Activated CD8-positive, alpha-beta memory T cell treated with anti-CD3 and anti-CD28 coated beads for 1 hour (primary cell): ENCODE measurements around the gene PTOV1.

Experiments
- DNase-seq, 2 donors: peaks; one replicate each; pipeline ENCODE4 v3.0.0-alpha.2; 2020; ENCODE audit warnings: low read depth in 1 of 2; ENCODE audit errors: extremely low read depth in 1 of 2

Gene PTOV1

DNA sequence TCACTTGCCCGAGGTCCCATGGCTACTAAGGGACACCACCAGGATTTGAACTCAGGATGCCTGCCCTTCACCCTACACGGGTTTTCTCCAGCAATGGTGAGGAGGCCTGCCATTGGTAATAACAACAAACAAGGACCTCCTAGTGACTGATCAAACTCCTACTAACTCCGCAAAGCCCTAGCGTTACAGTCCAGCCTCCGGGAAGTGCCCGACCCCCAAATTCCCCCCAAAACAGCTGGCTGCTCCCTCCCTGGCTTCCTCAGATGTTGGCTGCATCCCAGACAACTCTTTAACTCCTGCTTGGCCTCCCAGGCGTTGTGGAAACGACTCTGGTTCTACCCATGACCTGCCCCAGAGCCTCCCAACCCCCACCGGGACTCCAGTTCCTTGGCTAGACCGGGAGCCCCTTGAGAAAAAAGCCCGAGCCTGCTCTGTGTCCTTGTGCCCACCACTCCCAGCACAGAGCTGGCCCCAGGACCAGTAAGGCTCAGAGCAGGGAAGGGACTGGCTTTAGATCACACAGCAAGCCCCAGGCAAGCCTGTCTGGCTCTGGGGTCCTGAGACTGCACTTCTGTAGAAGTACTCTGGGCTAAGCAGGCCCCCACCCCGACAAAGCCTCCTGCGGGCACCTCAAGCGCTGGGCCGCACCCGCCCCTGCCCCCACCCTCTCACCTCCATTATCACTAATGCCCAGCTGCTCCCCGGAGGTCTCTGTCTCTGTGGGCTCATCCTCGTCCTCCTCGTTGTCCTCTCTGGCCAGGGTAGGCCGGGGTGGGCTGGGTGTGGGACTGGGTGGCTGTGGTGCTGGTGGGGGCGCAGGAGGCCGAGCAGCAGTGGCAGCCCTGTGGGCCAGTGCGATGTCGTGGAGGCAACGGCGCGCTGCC is 21.5 kb downstream of the PTOV1 start:
- DNase-seq = no peak

DNA sequence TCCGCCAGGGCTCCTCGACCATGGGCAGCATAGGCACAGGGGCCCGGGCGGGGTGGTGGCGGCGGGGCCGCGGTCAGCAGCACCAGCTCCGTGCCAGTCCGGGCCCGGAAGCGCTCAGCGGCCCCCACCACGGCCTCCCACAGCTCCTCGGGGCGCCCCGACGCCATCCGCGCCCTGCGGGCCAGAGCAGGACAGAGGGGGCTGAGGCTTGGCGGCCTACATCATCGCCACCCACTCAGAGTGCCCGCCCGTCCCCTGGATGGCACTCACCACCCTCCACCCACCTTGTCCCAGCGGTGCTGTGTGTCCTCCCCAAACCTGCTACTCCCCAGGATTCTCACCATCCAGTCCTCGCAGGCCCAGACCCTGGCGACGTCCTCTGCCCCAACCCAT is 22.2 kb downstream of the PTOV1 start:
- DNase-seq = no peak

DNA sequence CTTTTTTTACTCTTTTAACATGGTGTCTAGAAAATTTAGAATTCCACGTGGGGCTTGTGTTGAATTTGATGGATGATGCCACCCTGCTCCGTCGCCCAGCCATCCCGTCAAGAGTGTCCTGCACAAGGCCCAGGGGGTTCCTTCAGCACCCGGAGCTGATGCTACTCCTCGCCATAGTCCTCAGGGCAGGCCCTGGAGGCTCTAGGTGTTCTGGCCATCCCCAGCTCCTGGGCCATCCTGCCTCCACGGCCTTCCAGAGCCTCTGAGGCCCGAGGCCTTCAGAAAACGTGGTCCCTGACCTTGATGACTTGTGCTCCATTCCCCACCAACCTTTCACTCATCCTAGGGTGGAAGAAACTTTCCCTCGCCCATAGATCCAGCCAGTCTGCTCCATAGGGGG is 22.9 kb downstream of the PTOV1 start:
- no peak for DNase-seq

DNA sequence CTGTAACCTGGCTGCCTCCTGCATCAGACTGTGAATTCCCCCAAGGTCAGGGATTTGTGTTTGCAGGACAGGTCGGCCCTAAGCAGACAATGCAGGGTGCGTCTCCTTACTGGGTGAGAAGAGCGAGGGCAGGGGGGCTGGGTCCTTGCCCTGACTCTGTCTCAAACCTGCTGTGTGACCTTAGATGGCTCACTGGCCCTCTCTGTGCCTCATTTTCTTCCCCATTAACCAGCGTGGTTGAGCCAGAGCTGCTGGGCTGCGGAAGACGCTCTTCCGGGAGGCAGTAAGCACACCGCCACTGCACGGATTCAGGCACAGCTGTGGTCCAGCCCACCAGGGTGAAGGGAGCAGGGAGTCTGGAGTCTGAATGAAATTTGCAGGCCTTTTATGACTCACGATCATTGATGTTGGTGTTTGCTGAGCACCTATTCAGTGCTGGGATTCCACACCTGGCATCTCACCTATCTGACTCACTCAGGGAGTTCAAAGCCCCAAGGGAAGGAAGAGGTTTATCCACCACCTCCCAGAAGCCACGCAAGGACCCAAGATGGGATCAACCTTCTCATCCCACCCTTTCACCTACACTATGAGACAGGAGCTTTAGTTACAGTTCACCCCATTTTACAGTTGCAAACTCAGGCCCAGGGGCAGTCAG is 23.7 kb downstream of the PTOV1 start:
- DNase-seq = no peak

DNA sequence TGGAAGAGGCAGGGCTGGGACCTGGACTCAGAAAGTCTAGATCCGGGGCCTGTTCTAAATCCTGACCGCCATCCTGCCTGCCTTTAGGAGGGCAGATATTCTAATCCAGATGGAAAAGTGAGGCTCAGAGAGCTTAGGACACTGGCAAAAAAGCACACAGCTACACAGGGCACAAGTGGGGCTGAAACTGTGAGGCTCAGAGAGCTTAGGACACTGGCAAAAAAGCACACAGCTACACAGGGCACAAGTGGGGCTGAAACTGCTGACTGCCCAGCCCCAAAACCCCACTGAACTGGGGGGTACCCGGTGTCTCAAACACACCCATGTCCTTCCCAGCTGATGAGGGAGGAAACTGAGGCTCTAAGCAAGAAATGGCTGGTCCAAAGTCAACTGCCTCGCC is 24.2 kb downstream of the PTOV1 start:
- DNase-seq = no peak

DNA sequence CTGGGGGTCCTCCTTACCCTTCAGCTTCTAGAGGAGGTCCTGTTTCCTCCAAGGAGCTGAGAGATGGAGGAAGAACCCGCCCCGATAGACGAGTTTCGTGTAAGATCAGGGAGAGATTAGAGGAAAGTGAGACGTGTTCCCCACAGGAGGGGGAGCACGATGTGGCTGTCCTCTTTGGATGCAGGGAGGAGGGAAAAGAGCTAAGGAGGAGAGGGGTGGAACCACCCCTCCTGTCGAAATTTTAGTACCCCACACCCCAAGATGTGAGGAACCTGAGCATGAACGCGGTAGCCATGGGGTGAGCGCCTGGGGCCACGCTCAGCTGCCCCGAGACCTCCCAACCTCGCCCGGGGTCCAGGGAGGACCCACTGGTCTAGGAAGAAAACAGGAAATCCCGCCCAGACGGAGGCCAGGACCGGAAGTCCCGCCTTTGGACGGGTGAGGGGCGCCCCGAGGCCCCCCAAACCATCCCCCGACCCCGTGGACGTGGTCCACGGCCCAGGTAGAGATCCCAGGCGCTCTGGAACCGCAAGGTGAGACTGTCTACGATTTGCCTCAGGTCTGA is 25.0 kb downstream of the PTOV1 start:
- DNase-seq = peak in 1 of 2 donors; percentile 33

DNA sequence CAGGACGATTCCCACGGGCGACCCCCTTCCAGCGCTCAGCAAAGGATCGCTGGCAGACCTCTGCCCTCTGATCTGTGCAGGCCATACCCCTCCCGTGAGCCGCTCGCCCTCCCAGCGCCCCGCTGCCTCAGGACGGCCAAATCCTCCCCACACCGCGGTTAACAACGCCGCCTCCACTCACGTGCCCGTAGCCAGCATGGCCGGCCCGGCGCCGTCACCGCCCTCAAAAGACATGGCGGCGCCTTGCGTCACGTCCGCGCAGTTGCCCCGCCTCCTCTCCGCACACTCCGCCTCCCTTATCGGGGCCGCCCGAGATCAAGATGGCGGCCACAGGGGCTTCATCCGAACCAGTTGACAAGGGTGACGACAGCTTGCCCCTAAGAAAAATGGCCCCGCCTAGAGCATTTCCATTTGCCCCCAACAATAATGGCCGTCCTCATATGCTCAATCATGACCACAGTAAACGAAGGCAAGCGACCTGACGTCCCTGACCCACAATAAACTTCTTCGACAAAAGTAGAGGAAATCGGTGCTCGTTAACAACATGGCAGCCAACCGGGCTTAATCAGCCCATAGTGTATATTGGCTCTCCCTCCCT is 25.6 kb downstream of the PTOV1 start:
- DNase-seq = peak; percentile 94 to 95

DNA sequence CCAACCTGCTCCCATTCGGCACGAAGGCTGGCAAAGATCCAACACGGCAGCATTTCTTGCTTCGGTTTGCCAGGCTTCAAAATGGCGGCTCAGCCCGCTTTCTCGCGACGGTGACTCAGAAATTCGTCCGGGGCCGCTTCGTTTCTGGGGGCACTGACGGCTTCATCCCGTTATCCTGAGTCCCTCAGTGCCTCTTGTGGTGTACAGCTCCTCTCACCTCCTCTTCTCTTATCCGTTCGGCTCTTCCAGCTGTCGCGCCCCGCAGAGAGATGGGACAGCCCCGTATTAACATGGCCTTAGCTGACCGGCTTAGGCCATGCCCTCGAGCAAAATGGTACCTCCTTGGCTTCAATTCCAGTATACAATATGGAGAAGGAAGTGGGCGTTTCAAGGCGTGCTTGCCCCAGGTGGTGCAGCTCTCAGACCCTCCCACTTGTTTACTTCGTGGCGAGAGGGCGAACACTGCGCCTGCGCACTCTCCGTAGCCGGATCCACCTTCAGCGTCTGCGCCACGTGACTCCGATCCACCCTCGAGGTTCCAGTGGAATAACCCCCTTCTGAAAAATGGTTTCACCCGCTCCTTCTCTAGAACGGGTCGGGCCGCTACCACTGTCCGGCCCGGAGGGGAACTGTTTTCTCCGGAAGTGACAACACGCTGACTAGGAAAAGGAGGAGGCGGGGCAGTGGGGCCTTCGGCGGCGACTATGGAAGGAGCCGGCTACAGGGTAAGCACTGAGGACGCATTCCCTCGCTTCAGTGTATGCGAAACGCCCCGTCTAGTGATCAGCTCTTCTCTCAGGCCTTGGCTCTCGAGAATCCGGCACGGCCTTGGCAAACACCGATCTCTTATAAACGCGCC is 26.3 kb downstream of the PTOV1 start, which contains the start of the genes AKT1S1 and TBC1D17:
Gene AKT1S1, minus strand, starts transcription at position 336 of the 859 bp plus-strand sequence. CDS start 4,060 bp downstream, outside the sequence.
Gene TBC1D17, plus strand, starts transcription at position 683 of the 859 bp plus-strand sequence. Its CDS starts 22 bp downstream, at position 705.
- peak; percentile 97 to 98 for DNase-seq

DNA sequence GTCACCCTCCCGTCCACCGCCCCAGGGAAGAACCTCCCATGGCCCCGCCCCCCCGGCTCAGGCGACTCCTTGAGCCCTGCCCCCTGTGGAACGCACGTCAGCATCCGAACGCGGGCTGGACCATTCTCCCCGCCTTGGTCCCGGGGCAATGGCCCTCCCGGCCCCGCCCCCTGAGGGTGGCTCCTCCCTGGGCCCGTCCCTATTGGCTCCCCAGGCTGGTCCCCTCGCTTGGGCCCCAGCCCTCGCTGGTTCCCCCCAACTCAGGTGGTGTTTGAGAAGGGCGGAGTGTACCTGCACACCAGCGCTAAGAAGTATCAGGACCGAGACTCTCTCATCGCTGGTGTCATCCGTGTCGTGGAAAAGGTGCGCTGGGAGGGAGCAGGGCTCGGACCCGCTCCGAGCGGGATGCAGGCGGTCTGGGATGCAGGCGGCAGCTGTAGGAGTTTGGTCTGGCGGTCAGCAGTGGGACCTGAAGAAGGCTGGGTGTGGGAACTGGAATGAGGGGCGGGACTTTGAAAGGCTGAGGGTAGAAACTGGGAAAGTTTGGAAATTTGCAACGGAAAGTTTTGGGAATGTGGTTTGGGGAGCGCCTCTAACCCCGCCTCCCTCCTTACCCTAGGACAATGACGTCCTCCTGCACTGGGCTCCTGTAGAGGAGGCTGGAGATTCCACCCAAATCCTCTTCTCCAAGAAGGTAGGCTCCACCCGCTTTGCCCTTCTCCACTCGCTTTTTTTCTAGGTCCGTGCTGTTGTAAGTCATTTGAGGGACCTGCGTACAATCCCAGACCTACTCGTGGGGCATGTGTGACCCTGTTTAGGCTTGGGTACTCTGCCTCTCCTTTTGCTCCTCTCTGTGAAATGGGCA is 27.2 kb downstream of the PTOV1 start:
- DNase-seq = peak; percentile 95 to 97

DNA sequence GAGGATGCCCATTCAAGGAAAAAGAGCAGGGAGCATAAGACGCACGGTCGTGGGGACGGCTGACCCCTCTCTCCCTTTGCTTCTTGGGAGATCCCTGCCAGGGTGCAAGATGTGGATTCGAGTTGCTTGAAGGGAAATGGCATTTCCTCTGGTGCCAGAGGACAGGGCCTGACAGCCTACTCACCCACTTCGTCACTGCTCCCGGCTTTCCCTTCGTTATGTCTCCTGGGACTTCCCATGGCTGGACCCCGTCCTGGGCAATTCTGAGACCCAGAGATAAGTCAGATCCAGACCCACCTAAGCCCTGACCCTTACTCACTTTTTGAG is 27.7 kb downstream of the PTOV1 start:
- no peak for DNase-seq

DNA sequence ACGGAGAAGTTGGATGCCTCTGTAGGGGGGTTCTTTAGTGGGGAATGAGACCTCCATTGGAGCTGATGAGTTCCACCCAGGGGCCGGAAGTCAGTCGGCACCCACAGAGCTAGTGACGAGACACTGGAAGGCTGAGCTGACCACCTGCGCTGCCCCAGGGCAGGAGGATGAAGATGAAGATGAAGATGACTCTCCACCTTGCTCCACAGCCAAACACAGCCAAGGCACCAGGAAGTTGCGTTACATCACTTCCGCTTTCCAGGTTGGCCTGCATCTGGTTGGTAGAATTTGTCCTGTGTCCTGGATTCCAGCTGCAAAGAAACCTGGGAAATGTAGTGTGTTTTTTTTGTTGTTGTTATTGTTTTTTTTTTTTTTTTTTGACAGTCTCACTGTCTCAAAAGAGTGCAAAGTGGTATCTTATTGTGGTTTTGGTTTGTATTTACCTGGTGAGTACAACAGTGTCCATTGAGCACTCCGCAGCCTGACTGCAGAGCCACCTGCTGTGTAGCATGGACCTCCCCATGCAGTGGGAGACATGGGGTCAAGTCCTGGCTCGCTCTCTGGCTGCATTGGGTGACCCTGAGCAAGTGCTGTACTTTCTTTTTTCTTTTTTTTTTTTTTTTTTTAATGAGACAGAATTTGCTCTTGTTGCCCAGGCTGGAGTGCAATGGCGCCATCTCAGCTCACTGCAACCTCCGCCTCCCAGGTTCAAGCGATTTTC is 28.4 kb downstream of the PTOV1 start:
- DNase-seq = no peak

DNA sequence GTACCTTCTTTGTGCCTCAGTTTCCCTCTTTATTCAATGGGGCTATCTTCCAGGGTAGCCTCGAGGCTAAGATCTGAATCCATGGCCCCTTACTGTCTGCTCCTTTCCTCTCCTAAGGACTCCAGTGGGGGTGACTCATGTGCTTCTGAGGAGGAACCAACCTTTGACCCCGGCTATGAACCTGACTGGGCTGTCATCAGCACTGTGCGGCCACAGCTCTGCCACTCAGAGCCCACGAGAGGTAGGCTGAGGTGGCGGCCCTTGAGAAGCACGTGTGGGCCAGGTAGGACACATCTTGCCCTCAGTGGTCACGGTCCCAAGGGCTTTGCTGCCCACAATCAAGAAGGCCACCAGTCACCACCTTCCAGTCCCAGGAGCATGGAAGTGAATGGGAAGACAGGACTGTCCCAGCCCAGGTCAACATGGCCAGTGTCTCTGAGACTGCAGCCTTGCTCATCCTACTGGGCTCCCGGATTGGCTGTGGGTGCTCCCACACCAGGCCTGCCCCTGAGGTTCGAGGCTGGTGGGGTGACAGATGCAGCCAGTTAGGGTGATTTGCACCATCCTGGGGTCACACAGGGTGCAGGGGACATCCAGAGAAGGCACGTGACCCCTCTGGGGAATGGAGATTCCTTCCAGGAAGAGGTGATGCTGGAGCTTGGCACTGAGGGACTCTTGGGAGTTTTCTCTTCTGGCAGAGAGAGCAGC is 29.4 kb downstream of the PTOV1 start:
- DNase-seq = no peak

DNA sequence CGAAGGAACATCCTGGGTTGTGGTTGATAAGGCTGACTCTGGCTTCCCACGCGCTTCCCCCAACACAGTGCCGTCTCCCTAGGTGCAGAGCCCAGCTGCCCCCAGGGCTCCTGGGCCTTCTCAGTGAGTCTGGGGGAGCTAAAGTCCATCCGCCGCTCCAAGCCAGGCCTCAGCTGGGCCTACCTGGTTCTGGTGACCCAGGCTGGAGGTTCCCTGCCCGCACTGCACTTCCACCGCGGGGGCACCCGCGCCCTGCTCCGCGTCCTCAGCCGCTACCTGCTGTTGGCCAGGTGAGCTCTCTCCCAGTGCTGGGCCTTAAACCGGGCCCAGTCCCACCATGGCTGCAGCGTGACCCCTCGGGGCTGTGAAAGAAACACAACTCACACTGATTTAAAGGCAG is 30.2 kb downstream of the PTOV1 start:
- DNase-seq = no peak

DNA sequence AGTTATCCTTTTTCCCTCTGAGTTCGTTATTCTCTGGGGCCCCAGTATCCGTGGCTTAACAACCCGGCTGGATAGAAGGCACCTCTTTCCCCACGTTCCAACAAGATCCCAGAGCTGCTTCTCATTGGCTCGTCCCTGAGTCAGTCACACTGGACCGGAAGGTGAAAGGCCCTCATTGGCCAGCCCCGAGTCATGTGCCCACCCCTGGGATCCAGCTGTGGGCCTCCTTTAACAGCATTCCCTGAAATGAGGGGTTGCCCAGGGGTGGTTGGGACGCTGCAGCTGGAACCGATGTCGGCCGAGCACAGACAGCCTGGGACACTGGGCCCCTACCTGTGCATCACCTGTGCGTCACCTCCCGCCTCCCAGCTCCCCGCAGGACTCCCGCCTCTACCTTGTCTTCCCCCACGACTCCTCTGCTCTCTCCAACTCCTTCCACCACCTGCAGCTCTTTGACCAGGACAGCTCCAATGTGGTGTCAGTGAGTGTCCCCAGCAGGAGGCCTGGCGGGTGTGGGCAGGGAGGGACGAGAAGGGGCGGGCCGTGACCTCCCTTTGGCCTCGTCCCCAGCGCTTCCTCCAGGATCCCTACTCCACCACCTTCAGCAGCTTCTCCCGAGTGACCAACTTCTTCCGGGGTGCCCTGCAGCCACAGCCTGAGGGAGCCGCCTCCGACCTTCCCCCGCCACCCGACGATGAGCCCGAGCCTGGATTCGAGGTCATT is 30.9 kb downstream of the PTOV1 start:
- DNase-seq = no peak

DNA sequence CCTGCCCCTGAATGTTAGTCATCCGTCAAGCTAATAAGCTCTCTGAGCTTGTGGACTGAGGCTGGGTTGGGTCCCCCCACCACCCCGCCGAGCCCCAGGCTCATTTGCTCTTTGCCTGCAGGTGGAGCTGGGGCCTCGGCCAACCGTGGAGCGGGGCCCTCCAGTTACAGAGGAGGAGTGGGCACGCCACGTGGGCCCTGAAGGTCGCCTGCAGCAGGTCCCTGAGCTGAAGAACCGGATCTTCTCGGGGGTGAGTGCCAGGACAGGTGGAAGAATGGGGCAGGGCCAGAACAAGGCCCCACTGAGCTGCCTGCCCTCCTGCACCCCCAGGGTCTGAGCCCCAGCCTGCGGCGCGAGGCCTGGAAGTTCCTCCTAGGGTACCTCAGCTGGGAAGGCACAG is 31.7 kb downstream of the PTOV1 start:
- no peak for DNase-seq

DNA sequence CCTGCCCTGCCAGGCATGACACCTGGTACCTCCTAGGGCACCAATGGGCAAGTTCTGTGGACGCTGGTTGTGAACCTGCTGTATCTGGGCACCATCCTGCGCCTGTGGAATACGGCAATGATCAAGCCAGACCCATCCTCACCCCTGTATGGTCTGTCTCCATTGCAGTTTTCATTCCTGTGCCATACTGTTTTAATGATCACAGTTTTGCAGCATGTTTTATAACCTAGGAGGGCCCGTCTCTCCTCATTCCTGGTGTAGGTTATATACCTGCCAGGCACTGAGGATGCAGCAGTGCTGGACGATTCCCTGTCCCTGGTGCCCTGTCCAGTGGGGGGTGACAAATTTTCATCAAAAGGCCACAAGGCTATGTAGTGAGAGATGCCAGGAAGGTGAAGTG is 32.1 kb downstream of the PTOV1 start:
- DNase-seq = no peak

DNA sequence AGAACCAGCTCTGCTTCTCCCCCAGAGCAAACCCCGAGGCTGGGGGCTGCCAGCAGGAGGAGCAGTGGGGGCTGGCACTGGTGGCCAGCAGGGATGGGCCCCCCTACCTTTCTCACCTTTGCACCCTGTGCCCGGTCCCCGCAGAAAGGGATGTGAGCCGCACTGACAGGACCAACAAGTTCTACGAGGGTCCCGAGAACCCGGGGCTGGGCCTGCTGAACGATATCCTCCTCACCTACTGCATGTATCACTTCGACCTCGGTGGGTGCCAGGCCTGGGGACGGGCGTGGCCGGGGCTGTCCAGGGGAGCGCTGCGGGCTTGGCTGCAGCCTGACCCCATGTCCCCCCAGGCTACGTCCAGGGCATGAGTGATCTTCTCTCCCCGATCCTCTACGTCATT is 33.1 kb downstream of the PTOV1 start:
- no peak for DNase-seq

DNA sequence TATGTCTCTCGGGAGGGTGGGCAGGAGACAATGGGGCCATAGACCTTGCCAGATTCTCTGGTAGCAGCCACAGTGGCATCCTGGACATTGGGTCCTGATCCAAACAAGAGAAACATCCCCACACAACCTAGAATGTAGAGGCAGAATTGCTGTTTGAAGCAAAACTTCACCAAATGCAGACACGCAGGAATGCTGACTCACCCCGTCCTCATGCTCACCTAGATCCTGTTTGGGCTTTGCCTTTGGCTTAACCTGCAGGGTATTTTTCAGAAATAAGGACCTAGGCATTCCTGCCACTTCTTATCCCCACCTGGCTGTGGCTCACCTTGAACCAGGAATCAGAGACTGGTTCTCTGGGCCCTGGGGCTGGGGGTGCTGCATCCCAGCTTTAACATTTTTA is 33.8 kb downstream of the PTOV1 start:
- no peak for DNase-seq
